SKM-1 treated with dmso at 0.1 percent for 144 hours (cell line): Measurements from ENCODE around the gene HMGN1.
A peak's percentile ranks its signal among the peaks of the same experiment; 100 is the strongest.
"Not testable (repeated sequence)": the region's sequence is repeated elsewhere in the genome, so short reads cannot be mapped to it uniquely, and the experiment has no call there.

ENCODE experiments used
- DNase-seq: peaks from one replicate; lab custom pipeline; 2025; ENCODE audit not compliant: unreplicated experiment; lab: John Stamatoyannopoulos, UW

HMGN1 gene

GRCh38 chr21:39348355-39349210 is at the start of gene HMGN1:
HMGN1 (minus strand) TSS chr21:39349088; CDS start chr21:39348917, 171 bp downstream.
- DNase-seq, result peak; percentile 85

- DNase-seq, result peak; percentile 5
These were observed 48.9 kb upstream of the HMGN1 start for GRCh38 chr21:39397646-39398385.

- no peak for DNase-seq
These were observed 44.1 kb upstream of the HMGN1 start for GRCh38 chr21:39392981-39393380.

GRCh38 chr21:39390212-39390765 is 41.4 kb upstream of the HMGN1 start:
- no peak for DNase-seq

- no peak for DNase-seq
These were observed 39.9 kb upstream of the HMGN1 start for GRCh38 chr21:39388811-39389155.

- DNase-seq, result peak; percentile 79
These were observed 39.3 kb upstream of the HMGN1 start for GRCh38 chr21:39388038-39388810.

GRCh38 chr21:39387461-39388037 is 38.7 kb upstream of the HMGN1 start:
- peak; percentile 83 for DNase-seq

- DNase-seq, result no peak
These were observed 38.0 kb upstream of the HMGN1 start for GRCh38 chr21:39386899-39387298.

GRCh38 chr21:39386194-39386593 is 37.3 kb upstream of the HMGN1 start:
- no peak for DNase-seq

GRCh38 chr21:39385299-39386145 is 36.6 kb upstream of the HMGN1 start:
- DNase-seq, result no peak

- DNase-seq, result no peak
These were observed 35.9 kb upstream of the HMGN1 start for GRCh38 chr21:39384674-39385298.

GRCh38 chr21:39382096-39382495 is 33.2 kb upstream of the HMGN1 start:
- not testable (repeated sequence) for DNase-seq

GRCh38 chr21:39381009-39381408 is 32.1 kb upstream of the HMGN1 start:
- no peak for DNase-seq

- DNase-seq, result peak; percentile 84
These were observed 31.4 kb upstream of the HMGN1 start for GRCh38 chr21:39379986-39380891.

GRCh38 chr21:39377444-39378050 is 28.7 kb upstream of the HMGN1 start:
- DNase-seq, result no peak

- DNase-seq, result no peak
These were observed 26.6 kb upstream of the HMGN1 start for GRCh38 chr21:39375446-39375845.

GRCh38 chr21:39374046-39374445 is 25.2 kb upstream of the HMGN1 start:
- DNase-seq, result no peak

GRCh38 chr21:39373634-39374033 is 24.7 kb upstream of the HMGN1 start:
- DNase-seq, result peak; percentile 41
